Measurements from ENCODE around the gene RTRAF. TPM values are rescaled to one million over a fixed set of nuclear protein-coding genes. Genes with fewer than 3 reads are reported as not detected.

Gene RTRAF
- total RNA-seq, 2 donors from 2014 or later, result 128 to 131 TPM

GRCh38 chr14:52040598-52040997 is 51.3 kb downstream of the RTRAF start:
- intact Hi-C loops (cut with DNase I), result loop anchor here in 1 of 2 donors (1.0 kb wide), 1 partner anchor 48 kb away; no protein-coding TSS in a partner anchor
- DNase-seq (ENCODE audit: low spot score), result no peak

- DNase-seq (ENCODE audit: low spot score), result no peak
- intact Hi-C loops (cut with DNase I), result no loop called here
Measured at GRCh38 chr14:52042371-52043289, 53.3 kb downstream of the RTRAF start.

- intact Hi-C loops (cut with DNase I), result no loop called here
- no peak for DNase-seq (ENCODE audit: low spot score)
Measured at GRCh38 chr14:52043690-52044089, 54.3 kb downstream of the RTRAF start.

- no peak for DNase-seq (ENCODE audit: low spot score)
- intact Hi-C loops (cut with DNase I), result no loop called here
Measured at GRCh38 chr14:52044791-52045522, 55.6 kb downstream of the RTRAF start.

- no peak for DNase-seq (ENCODE audit: low spot score)
Measured at GRCh38 chr14:52046376-52046917, 57.1 kb downstream of the RTRAF start.

GRCh38 chr14:52048116-52048515 is 58.8 kb downstream of the RTRAF start:
- DNase-seq (ENCODE audit: low spot score), result no peak
- intact Hi-C loops (cut with DNase I), result no loop called here

More at GRCh38 chr14:52046376-52046917, 57.1 kb downstream of the RTRAF start:
- intact Hi-C loops (cut with DNase I), result no loop called here

- no peak for DNase-seq (ENCODE audit: low spot score)
- intact Hi-C loops (cut with DNase I), result no loop called here
Measured at GRCh38 chr14:52048641-52049204, 59.4 kb downstream of the RTRAF start.

- intact Hi-C loops (cut with DNase I), result no loop called here
- DNase-seq (ENCODE audit: low spot score), result no peak
Measured at GRCh38 chr14:52049271-52049670, 59.9 kb downstream of the RTRAF start.

- DNase-seq (ENCODE audit: low spot score), result no peak
- intact Hi-C loops (cut with DNase I), result no loop called here
Measured at GRCh38 chr14:52049721-52050588, 60.6 kb downstream of the RTRAF start.

GRCh38 chr14:52051251-52051650 is 61.9 kb downstream of the RTRAF start:
- DNase-seq (ENCODE audit: low spot score), result no peak
- intact Hi-C loops (cut with DNase I), result no loop called here

GRCh38 chr14:52051871-52052270 is 62.5 kb downstream of the RTRAF start:
- intact Hi-C loops (cut with DNase I), result no loop called here
- DNase-seq (ENCODE audit: low spot score), result no peak

GRCh38 chr14:52052288-52052943 is 63.1 kb downstream of the RTRAF start:
- intact Hi-C loops (cut with DNase I), result no loop called here
- no peak for DNase-seq (ENCODE audit: low spot score)

- intact Hi-C loops (cut with DNase I), result no loop called here
- no peak for DNase-seq (ENCODE audit: low spot score)
Measured at GRCh38 chr14:52053044-52053443, 63.7 kb downstream of the RTRAF start.

- intact Hi-C loops (cut with DNase I), result no loop called here
Measured at GRCh38 chr14:52054678-52055077, 65.3 kb downstream of the RTRAF start.

GRCh38 chr14:52055167-52055566 is 65.8 kb downstream of the RTRAF start:
- intact Hi-C loops (cut with DNase I), result no loop called here
- DNase-seq (ENCODE audit: low spot score), result no peak

More at GRCh38 chr14:52054678-52055077, 65.3 kb downstream of the RTRAF start:
- no peak for DNase-seq (ENCODE audit: low spot score)

GRCh38 chr14:52058341-52058740 is 69.0 kb downstream of the RTRAF start:
- no peak for DNase-seq (ENCODE audit: low spot score)
- intact Hi-C loops (cut with DNase I), result no loop called here

- intact Hi-C loops (cut with DNase I), result no loop called here
- DNase-seq (ENCODE audit: low spot score), result no peak
Measured at GRCh38 chr14:52059649-52060048, 70.3 kb downstream of the RTRAF start.

- DNase-seq (ENCODE audit: low spot score), result no peak
- intact Hi-C loops (cut with DNase I), result no loop called here
Measured at GRCh38 chr14:52060080-52060479, 70.7 kb downstream of the RTRAF start.

Measured in posterior vena cava (tissue), 2 donors.